PFSK-1 (cell line): Measurements from ENCODE around the gene LDLRAD4.

ENCODE experiments used
- POLR2AphosphoS5 ChIP-seq: IDR thresholded peaks from 2 replicates; pipeline ENCODE4 v1.6.1; 2012; ENCODE audit warnings: low read depth, mild to moderate bottlenecking, control low read depth, low read length, moderate library complexity
- REST ChIP-seq, 2 experiments: IDR thresholded peaks; 2 replicates each; pipeline versions ENCODE4 v1.6.1 to v1.8.0; 2011 to 2012; ENCODE audit warnings: low read depth in 2 of 2, low read length in 2 of 2, control low read depth in 1 of 2, inconsistent platforms in 1 of 2, mild to moderate bottlenecking in 1 of 2, moderate library complexity in 1 of 2; ENCODE audit not compliant: insufficient read depth in 1 of 2

GRCh38 chr18:13199169-13199568, 19.4 kb upstream of the LDLRAD4 start:
- no peak for TF ChIP-seq REST (IDR thresholded peaks at IDR 0.05; ENCODE audit: insufficient read depth in 1 of 2, low read depth in 2 of 2, low read length in 2 of 2)
- no peak for TF ChIP-seq POLR2AphosphoS5
